GM19438 (cell line): ENCODE data around the gene TYW1B.
"Not testable (repeated sequence)": the region's sequence is repeated elsewhere in the genome, so short reads cannot be mapped to it uniquely, and the experiment has no call there.

Experiments
- ATAC-seq: cut with Tn5 transposase; IDR thresholded peaks from one replicate; pipeline ENCODE4 v1.9.1; 2021; ENCODE audit warnings: low read depth; ENCODE audit not compliant: unreplicated experiment

Gene TYW1B, protein sequence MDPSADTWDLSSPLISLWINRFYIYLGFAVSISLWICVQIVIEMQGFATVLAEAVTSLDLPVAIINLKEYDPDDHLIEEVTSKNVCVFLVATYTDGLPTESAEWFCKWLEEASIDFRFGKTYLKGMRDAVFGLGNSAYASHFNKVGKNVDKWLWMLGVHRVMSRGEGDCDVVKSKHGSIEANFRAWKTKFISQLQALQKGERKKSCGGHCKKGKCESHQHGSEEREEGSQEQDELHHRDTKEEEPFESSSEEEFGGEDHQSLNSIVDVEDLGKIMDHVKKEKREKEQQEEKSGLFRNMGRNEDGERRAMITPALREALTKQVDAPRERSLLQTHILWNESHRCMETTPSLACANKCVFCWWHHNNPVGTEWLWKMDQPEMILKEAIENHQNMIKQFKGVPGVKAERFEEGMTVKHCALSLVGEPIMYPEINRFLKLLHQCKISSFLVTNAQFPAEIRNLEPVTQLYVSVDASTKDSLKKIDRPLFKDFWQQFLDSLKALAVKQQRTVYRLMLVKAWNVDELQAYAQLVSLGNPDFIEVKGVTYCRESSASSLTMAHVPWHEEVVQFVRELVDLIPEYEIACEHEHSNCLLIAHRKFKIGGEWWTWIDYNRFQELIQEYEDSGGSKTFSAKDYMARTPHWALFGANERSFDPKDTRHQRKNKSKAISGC

DNA sequence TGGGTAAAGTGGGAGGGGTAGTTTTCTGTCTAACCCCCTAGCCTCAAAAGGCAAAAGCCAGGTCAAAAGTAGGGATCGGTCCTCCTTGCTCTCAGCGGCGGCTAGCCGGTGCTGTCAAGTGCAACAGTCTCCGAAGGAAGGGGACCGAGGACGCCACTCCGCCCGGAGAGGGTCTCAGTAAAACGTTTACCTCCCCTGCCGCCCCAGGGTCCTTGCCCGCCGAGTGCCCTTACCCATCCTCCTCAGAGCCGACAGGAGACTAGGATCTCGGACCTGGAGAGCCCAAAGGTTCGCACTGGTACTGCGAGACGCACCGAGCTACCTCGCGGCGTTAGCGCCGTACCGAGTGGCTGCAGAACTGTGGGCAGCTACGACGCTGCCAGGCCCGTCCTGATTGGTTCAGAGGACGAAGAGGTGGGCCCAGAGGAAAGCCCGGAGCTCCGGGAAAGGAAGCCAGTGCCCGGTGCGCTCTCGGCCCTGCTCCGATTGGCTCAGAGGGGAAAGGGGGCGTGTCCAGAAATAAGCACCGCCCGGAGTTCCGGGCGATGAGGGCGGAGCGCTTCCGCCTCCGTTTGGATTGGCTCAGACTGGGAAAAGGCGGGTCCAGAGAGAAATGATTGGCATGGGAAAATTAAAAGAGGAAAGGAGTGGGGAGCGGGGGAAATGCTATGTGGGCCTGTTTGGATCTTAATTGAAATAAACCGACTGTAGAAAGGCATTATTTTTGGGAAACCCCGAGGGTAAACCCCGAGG, at the start of gene TYW1B:
TYW1B (minus strand) TSS at position 362 of the 753 bp plus-strand sequence; CDS start at position 237, 125 bp downstream.
- peak; percentile 88 for ATAC-seq

DNA sequence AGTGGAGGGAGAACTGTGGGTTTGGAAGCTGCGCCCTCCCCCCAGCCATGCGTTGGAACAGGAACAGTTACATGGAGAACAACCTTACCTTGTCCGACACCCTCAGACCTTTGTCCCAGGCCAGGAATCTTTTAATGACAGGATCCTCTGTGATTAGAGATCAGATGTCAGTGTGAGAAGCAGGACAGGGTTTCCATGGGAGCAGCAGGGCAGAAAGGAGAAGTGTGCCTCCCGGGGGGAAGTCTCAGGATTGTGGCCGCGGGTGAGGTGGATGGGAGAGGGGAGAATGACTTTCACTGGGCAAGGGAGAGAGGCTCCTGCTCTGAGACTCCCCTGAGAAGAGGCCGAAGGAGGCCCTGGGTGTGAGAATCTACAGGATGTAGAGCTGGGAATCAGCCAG, 39.6 kb upstream of the TYW1B start:
- not testable (repeated sequence) for ATAC-seq

- ATAC-seq: not testable (repeated sequence)
Observed at GRCh38 chr7:72858846-72859400, 30.9 kb upstream of the TYW1B start.

DNA sequence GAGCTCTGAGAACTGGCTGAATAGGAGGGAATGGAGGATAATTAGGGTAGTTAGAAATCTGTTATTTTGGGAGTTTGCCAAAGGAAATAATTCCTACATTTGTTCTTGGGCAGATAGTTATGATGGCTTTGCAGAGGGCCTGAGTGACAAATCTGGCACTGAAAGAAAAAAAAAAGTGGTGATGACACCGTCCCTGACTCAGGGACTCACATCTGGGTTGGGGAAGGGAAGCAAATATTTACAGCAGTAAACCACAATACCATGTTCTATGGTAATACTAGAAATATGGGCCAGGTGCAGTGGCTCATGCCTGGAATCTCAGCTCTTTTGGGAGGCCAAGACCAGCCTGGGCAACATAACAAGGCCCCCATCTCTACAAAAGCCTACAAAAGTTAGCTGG, 29.9 kb upstream of the TYW1B start:
- ATAC-seq: not testable (repeated sequence)

DNA sequence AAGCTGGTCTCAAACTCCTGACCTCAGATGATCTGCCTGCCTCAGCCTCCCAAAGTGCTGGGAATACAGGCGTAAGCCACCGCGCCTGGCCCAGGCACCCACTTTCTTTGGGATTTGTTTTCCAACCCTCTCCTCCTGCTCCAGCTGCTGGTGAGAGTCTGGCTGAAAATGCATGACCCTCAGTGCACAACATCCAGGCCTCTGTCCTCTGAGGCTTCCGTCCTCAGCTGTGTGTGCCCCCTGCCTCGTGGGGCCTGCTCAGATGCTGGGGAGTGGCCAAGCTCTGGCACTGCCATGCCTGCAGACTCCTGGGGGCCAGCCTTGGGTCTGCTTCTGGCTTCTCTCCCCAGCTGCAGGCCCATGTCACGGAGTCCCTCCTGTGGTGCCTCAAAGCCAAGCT, 27.3 kb upstream of the TYW1B start:
- ATAC-seq: not testable (repeated sequence)

GRCh38 chr7:72852937-72853336, 24.9 kb upstream of the TYW1B start:
- ATAC-seq: not testable (repeated sequence)

- not testable (repeated sequence) for ATAC-seq
Observed at GRCh38 chr7:72850746-72851145, 22.7 kb upstream of the TYW1B start.

GRCh38 chr7:72844146-72844545, 16.1 kb upstream of the TYW1B start:
- not testable (repeated sequence) for ATAC-seq

DNA sequence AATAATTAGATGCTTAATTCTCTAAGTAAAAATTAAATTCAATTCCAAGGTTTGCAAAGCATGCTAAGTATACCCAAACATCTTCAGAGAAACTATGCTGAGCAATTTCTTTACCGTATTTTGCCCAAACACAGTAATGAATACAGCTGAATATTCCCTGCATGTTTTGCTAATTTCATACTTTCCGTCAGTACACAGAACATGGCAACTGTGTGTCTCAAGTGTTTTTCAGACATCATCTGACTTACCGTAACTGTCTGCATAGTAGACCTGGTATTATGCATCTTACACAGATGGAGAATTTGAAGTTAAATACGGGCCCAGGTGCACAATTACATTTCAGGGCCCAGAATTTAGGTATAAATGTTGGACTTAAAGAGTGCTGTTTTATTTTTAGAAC, 15.2 kb upstream of the TYW1B start:
- ATAC-seq: not testable (repeated sequence)

- ATAC-seq: not testable (repeated sequence)
Observed at GRCh38 chr7:72840966-72841511, 13.0 kb upstream of the TYW1B start.

DNA sequence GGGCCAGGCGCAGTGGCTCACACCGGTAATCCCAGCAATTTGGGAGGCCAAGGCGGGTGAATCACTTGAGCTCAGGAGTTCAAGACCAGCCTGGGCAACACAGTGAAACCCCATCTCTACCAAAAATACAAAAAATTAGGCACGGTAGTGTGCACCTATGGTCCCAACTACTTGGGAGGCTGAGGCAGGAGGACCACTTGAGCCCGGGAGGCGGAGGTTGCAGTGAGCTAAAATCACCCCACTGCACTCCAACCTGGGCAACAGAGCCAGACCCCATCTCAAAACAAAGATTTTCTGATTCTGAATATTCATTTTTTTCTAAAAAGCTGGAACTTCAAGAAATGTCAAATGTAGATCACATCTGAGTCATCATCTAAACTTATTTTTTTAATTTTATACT, 10.3 kb upstream of the TYW1B start:
- not testable (repeated sequence) for ATAC-seq

- ATAC-seq: not testable (repeated sequence)
Observed at GRCh38 chr7:72837291-72837690, 9.3 kb upstream of the TYW1B start.

- not testable (repeated sequence) for ATAC-seq
Observed at GRCh38 chr7:72830567-72830966, 2.6 kb upstream of the TYW1B start.

GRCh38 chr7:72829687-72830354, 1.8 kb upstream of the TYW1B start:
- ATAC-seq: peak; percentile 33

DNA sequence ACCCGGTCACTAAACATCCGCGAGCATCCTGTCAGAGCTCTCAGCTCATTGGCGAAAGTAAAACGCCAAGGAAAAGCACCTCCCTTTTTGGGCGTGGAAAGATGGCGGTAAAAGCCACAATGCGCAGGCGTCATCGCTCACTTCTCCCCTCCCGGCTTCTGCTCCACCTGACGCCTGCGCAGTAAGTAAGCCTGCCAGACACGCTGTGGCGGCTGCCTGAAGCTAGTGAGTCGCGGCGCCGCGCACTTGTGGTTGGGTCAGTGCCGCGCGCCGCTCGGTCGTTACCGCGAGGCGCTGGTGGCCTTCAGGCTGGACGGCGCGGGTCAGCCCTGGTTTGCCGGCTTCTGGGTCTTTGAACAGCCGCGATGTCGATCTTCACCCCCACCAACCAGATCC, 1.3 kb upstream of the TYW1B start:
- ATAC-seq: peak; percentile 46

DNA sequence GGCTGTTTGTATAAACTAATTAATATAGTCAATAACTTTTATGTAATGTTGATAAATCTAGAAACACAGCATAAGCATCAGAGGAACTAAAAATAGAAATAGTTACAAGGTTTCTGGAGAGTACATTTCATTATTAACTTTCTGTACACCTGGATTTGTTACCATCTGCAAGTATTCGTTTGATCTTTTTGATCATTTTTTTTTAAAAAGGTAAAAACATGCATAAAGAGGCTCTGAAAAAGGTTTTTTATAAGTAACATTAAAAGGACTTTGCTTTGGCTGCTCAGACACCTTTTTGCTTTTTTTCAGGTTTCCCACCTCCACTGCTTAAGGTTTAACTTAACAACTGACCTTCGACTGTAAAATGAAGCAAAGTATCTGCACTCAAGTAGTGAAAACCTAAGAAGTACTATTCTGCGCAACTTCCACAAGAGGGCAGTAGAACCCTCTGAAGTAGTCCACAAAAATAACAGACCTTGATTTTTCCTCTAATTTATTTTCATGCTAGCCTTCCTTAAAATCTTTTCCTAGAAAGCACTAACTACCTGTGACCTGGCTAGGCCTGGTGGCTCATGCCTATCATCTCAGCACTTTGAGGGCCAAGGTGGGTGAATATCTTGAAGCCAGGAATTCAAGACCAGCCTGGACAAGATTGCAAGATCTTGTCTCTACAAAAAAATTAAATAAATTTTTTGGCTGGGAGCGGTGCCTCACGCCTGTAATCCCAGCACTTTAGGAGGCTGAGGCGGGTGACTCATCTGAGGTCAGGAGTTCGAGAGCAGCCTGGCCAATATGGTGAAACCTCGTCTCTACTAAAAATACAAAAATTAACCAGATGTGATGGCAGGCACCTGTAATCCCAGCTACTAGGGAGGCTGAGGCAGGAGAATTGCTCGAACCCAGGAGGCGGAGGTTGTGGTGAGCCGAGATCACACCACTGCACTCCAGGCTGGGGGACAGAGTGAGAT, 4.0 kb downstream of the TYW1B start:
- not testable (repeated sequence) for ATAC-seq

DNA sequence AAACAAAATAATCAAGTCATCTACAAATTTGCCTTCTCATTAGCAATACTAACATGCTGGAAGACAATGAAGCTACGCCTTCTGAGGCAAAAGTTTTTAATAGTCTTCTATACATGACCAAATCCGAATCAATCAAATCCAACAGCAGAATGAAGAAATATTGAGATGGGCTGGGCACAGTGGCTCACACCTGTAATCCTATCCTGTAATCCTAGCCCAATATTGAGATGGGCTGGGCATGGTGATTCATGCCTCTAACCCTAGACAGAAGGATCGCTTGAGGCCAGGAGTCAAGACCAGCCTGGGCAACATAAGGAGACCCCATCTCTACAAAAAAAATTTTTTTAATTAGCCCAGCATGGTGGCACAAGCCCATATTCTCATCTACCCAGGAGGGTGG, 5.5 kb downstream of the TYW1B start:
- ATAC-seq: not testable (repeated sequence)

- ATAC-seq: not testable (repeated sequence)
Observed at GRCh38 chr7:72818663-72819361, 9.2 kb downstream of the TYW1B start.
